ENCODE data around the gene GATB.

Gene GATB

DNA sequence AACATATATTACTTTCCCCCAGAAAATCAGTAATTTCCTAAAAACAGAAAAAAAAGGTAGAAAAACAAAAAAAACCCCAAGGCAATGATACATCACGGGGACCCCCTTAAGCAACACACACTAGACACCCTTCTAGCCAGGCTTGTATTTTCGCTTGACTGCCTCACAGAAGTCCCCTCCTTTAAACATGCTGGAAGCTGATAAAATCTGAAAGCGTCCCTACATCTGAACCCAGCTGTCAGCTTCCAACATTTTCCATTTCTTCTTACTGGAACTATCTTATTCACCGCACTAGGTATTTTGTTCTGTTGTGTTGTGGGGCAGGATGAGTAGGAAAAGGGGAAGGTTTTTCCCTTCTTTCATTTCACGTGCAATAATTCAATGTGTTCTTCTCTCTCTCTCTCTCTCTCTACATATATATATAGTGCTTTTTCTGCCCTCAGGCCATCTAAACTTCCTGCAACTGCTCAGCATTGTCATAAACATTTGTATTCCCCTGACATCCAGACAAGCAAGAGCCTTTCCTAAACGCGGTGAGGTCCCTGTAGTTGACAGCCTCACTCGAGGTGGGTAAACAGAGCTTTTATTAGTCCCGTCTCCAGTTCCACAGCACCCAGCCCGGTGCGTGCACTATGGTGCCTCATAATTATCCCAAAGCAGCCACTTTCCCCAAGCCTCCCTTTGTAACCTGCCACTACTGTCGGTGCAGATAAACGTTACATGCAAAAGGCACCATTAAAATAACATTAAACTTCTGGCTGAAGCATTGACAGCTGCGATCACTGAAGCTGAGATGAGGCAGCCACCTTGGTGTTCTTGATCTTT is 82.5 kb downstream of the GATB start:
- no peaks in the 10 kb centered on the region for H4K20me1 ChIP-seq (ENCODE audit: insufficient read depth, low read length)
- H3K27ac ChIP-seq (ENCODE audit: low read length), result no peak overlapping the region
- TF ChIP-seq, protein P1, sequence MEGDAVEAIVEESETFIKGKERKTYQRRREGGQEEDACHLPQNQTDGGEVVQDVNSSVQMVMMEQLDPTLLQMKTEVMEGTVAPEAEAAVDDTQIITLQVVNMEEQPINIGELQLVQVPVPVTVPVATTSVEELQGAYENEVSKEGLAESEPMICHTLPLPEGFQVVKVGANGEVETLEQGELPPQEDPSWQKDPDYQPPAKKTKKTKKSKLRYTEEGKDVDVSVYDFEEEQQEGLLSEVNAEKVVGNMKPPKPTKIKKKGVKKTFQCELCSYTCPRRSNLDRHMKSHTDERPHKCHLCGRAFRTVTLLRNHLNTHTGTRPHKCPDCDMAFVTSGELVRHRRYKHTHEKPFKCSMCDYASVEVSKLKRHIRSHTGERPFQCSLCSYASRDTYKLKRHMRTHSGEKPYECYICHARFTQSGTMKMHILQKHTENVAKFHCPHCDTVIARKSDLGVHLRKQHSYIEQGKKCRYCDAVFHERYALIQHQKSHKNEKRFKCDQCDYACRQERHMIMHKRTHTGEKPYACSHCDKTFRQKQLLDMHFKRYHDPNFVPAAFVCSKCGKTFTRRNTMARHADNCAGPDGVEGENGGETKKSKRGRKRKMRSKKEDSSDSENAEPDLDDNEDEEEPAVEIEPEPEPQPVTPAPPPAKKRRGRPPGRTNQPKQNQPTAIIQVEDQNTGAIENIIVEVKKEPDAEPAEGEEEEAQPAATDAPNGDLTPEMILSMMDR (IDR thresholded peaks at IDR 0.05; ENCODE audit: low read depth, low read length), result no peak
- no peak for TF ChIP-seq EZH2phosphoT487 (IDR thresholded peaks at IDR 0.05; ENCODE audit: low read depth)

DNA sequence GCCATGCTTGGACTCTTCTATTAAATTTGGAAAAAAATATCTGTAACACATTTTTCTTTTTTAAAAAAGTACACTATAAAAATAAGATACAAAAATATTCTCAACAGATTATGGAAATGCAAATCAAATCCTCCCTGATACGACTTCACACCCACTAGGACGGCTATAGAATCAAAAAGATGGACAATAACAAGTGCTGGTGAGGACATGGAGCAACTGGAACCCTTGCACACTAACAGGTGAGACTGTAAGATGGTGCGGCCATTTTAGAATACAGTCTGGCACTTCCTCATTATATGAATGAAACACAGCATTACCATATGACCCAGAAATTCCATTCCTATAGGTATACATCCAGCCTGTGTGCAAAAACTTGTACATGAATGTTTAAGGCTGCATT is 83.6 kb downstream of the GATB start:
- Histone ChIP-seq H3K4me1 (ENCODE audit: low read length) (no peaks in the 10 kb centered on the region), H2AFZ (ENCODE audit: low read depth, low read length) (no peak overlapping the region), H3K9me3 (ENCODE audit: insufficient read depth, low read length) (no peaks in the 10 kb centered on the region), H3K4me3 (ENCODE audit: low read length) (no peak overlapping the region), H3K9ac (ENCODE audit: low read length) (no peak overlapping the region), H4K20me1 (ENCODE audit: insufficient read depth, low read length) (no peaks in the 10 kb centered on the region), H3K36me3 (replicated peaks; ENCODE audit: low read depth, low read length) (no peaks in the 10 kb centered on the region), H3K27ac (ENCODE audit: low read length) (no peak overlapping the region), H3K4me2 (ENCODE audit: low read length) (no peak overlapping the region), H3K79me2 (ENCODE audit: low read length) (no peaks in the 10 kb centered on the region), H3K27me3 (ENCODE audit: low read depth, low read length) (no peaks in the 10 kb centered on the region)
- no peak for TF ChIP-seq EZH2phosphoT487 (IDR thresholded peaks at IDR 0.05; ENCODE audit: low read depth)
- TF ChIP-seq, protein P1 (IDR thresholded peaks at IDR 0.05; ENCODE audit: low read depth, low read length), result no peak

More for the DNA sequence above, 82.5 kb downstream of the GATB start:
- Histone ChIP-seq H2AFZ (ENCODE audit: low read depth, low read length) (no peak overlapping the region), H3K4me2 (ENCODE audit: low read length) (no peak overlapping the region), H3K9me3 (ENCODE audit: insufficient read depth, low read length) (no peaks in the 10 kb centered on the region), H3K4me1 (ENCODE audit: low read length) (no peaks in the 10 kb centered on the region), H3K9ac (ENCODE audit: low read length) (no peak overlapping the region), H3K36me3 (replicated peaks; ENCODE audit: low read depth, low read length) (no peaks in the 10 kb centered on the region), H3K27me3 (ENCODE audit: low read depth, low read length) (no peaks in the 10 kb centered on the region), H3K4me3 (ENCODE audit: low read length) (no peak overlapping the region), H3K79me2 (ENCODE audit: low read length) (no peaks in the 10 kb centered on the region)

DNA sequence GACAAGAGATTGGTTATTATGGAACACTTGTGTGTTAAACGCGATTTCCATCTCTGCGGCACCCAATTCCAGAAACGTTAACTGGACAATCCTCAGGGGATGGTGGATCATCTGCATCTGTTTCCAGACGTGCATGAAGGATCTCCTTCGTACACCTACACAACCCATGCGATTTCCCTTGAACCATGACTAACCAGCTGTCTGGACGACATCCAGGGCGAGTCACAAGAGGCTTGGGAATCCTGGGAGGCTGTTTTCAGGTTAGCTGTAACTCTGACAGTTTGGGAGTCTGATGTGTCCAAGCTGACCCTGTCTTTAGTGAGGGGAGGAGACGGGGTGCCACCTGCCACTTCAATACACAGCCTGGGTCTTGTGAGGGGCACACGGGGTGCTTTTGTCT is 84.5 kb downstream of the GATB start:
- Histone ChIP-seq H3K27me3 (ENCODE audit: low read depth, low read length) (no peaks in the 10 kb centered on the region), H3K9me3 (ENCODE audit: insufficient read depth, low read length) (no peaks in the 10 kb centered on the region), H3K4me1 (ENCODE audit: low read length) (no peaks in the 10 kb centered on the region), H4K20me1 (ENCODE audit: insufficient read depth, low read length) (no peaks in the 10 kb centered on the region), H3K4me3 (ENCODE audit: low read length) (no peak overlapping the region), H3K27ac (ENCODE audit: low read length) (no peak overlapping the region), H3K36me3 (replicated peaks; ENCODE audit: low read depth, low read length) (no peaks in the 10 kb centered on the region), H3K79me2 (ENCODE audit: low read length) (no peaks in the 10 kb centered on the region), H3K9ac (ENCODE audit: low read length) (no peak overlapping the region), H3K4me2 (ENCODE audit: low read length) (no peak overlapping the region), H2AFZ (ENCODE audit: low read depth, low read length) (no peak overlapping the region)
- TF ChIP-seq EZH2phosphoT487 (IDR thresholded peaks at IDR 0.05; ENCODE audit: low read depth), result no peak
- TF ChIP-seq, protein P1 (IDR thresholded peaks at IDR 0.05; ENCODE audit: low read depth, low read length), result no peak

- Histone ChIP-seq H3K27me3 (ENCODE audit: low read depth, low read length) (no peaks in the 10 kb centered on the region), H2AFZ (ENCODE audit: low read depth, low read length) (no peak overlapping the region), H3K4me1 (ENCODE audit: low read length) (no peaks in the 10 kb centered on the region), H3K27ac (ENCODE audit: low read length) (no peak overlapping the region), H4K20me1 (ENCODE audit: insufficient read depth, low read length) (no peaks in the 10 kb centered on the region), H3K9me3 (ENCODE audit: insufficient read depth, low read length) (no peaks in the 10 kb centered on the region), H3K79me2 (ENCODE audit: low read length) (no peaks in the 10 kb centered on the region), H3K4me2 (ENCODE audit: low read length) (no peak overlapping the region), H3K36me3 (replicated peaks; ENCODE audit: low read depth, low read length) (no peaks in the 10 kb centered on the region), H3K4me3 (ENCODE audit: low read length) (no peak overlapping the region), H3K9ac (ENCODE audit: low read length) (no peak overlapping the region)
- TF ChIP-seq, protein P1 (IDR thresholded peaks at IDR 0.05; ENCODE audit: low read depth, low read length), result no peak
- TF ChIP-seq EZH2phosphoT487 (IDR thresholded peaks at IDR 0.05; ENCODE audit: low read depth), result no peak
These were observed 85.3 kb downstream of the GATB start for GRCh38 chr4:151675411-151675971.
